NCI-H345 treated with DMSO at 0.1 percent for 48 hours (cell line): ENCODE measurements around the gene PACRG.

Source experiments
- DNase-seq: peaks from one replicate; lab custom pipeline; 2025; ENCODE audit not compliant: unreplicated experiment; lab: John Stamatoyannopoulos, UW

Gene PACRG

GRCh38 chr6:163262080-163262479, 534.3 kb downstream of the PACRG start:
- no peak for DNase-seq

GRCh38 chr6:163263196-163263595, 535.4 kb downstream of the PACRG start:
- DNase-seq = no peak

DNA sequence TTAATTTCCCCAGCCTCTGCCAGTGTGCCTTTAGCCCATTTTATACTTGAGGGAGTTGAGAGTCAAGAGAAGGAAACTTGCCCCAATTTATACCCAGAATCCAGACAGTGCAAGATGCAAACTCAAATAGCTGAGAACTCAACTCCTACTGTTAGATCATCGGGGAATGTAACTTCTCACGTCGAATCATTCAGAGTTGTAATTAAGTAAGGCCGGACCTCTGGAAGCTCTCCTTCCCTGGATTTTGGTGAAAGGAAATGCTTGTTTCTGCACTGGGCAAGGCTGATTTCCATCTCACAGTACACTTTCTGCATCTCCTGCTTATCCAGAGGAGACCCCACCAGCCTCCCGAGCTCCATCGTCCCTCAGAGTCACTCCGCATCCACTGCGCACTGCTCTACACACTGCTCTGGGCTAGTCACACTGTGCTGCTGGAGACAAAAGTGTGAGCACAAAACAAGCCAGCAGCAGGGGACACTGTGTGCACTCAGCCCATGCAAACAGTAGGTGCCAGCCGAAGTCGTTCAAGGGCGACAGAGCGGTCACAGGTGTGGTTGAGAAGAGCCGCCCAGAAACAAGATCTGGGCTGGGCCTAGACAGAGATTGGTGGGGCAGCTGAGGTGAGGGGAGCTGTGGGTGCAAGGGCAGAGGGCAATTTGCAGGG, 536.4 kb downstream of the PACRG start:
- no peak for DNase-seq

GRCh38 chr6:163264662-163265035, 536.9 kb downstream of the PACRG start:
- no peak for DNase-seq

DNA sequence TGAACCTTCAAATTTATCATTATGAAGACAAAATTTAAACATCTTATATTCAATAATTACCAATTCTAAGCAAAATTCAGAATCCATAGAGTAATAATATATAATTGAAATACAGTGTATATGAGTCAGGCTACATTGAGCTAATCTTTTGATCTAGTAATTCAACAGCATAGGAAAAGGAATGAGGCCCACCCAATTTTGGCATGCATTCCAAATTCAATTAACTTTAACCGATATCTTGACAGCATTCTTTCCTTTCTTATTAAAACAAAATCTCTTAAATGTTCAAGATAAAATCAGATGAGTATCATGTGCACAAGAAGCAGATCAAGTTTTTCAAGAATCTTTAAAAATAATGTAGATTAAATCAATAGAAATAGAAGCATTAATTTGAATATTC, 553.9 kb downstream of the PACRG start:
- DNase-seq = no peak

- DNase-seq = no peak
Observed at GRCh38 chr6:163282672-163283071, 554.9 kb downstream of the PACRG start.

DNA sequence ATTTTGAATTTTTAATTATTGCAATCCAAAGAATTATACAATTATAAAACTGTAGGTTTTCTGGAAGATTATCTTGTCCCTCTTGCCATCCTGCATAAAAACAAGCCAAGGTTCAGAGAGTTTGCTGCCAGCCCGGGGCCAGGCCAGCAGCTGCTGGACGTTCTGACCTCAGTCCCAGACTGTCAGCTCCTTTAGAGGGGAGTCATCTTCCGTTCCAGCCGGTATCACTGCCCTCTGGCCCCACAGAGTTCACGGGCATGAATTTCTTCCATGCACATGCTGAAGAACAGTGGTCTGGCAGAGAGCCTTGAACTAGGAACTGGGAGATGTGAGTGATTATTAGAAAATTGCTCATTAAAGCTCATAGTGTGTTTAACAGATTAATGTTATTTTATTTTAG, 556.4 kb downstream of the PACRG start:
- no peak for DNase-seq

GRCh38 chr6:163285691-163286090, 557.9 kb downstream of the PACRG start:
- DNase-seq = no peak

DNA sequence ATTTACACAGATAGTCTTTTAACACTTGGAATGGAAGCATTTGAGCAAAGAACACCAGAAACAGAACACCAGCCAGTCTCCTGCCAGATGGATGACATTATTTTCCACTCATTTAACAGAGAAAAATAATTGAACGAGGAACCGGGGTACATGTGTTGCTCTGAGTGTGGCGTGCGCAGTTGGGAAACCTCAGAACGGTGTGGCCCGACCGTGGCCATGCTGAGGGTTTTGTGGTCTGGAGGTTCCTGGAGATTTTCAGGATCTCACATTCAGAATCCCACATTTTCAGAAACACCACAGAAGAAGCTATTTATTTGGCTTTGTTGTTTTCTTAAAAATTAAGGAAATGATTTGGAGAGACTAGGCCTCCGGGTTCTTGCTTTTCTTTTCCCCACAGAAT, 559.9 kb downstream of the PACRG start:
- no peak for DNase-seq

DNA sequence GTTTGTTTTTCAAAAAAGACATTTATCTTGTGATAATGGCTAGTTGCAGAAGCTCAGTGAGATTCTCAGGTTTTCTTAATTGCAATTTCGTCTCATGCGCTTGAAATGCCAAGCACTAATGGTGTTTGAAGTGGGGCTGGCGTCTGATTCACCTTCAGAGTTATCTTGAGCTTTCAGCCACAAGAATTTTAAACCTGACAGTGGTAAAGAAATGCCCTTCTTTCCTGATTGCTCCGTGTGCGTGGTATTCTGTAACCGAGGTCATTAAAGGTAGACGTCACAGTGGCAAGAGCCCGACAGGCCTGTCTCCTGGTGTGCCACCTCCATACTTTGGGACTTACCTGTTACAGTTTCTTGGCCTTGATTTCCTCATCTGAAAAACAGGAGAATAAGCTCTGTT, 560.3 kb downstream of the PACRG start:
- DNase-seq = no peak

- DNase-seq = no peak
Observed at GRCh38 chr6:163288915-163289314, 561.1 kb downstream of the PACRG start.

DNA sequence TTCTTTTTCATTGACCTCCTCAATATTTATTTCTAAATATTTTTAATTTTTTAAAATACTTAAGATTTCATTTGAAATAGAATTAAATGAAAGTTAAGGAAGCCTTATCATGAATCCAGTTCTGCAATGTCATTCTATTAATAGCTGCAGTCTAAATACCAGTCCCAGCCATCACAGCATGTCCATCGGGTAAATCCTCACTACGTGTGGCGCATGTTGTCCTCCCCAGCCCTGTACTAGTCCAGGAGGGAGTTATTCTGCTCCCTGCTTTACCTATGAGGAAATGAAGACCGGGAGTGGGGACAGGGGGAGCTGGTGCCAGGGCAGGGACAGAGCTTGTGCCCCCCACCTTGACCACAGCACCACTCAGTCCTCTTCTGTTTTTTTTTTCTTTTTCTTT, 561.7 kb downstream of the PACRG start:
- DNase-seq = no peak

DNA sequence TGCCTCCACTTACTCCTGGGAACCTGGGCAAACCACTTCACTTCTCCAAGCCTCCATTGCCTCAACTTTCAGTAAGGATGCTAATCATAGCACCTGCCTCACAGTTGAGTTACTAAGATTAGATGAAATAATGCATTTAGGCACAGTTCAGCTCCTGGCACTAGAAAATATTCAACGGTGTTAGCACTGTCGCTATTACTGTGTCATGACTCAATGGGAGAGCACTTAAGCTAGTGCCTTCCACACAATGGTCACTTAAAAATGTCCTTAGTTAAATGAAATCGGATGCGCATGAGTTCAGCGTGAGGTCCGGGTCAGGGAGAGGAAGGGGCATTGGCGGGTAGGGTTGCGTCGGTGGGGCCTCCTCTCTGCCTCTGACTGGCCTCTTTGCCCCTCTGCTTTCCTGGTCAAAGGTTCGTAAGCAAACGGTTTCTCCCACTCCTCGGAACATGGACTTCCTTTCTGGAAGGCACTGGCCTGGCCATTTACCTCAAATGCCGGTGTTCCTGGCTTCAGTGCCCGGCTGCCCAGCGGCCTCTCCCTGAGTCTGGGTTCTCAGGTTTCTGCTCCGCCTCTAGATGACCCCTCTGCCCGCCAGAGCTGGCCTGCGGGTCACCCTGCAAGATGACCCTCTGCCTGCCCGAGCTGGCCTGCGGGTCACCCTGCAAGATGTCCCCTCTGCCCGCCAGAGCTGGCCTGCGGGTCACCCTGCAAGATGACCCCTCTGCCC, 562.9 kb downstream of the PACRG start:
- no peak for DNase-seq

- no peak for DNase-seq
Observed at GRCh38 chr6:163291622-163292021, 563.8 kb downstream of the PACRG start.

GRCh38 chr6:163293286-163293685, 565.5 kb downstream of the PACRG start:
- no peak for DNase-seq

- DNase-seq = no peak
Observed at GRCh38 chr6:163294734-163295133, 567.0 kb downstream of the PACRG start.

DNA sequence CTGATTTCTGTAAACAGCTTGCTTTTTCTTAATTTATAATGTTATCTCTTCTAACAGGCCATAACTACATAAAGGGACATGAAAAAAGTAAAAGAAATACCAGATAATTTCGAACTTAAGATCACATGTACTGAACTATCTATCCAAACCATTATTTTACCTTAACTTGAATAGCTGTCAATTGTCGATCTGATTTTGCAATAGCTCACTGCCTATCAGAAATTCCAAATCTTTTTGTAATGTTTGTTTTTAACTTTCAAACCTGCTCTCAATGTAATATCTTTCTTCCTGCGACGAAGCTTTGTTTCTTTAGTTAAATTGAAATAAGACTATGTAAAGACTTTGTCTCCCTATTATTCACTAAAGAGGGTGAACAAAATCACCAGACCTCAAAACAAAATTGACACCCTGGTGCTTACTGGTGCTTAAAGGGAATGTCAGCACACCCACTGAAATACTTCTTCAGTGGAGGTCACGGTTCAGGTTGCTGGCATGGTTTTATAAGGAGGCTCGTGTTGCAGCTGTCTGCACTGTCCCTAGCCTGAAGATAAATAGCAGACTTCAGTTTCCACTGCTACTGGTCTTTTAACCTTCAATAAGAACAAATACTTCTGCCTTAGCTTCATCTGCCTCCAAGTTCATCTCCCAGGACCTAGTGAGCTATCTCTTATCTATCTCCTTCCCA, 569.2 kb downstream of the PACRG start:
- DNase-seq = no peak

DNA sequence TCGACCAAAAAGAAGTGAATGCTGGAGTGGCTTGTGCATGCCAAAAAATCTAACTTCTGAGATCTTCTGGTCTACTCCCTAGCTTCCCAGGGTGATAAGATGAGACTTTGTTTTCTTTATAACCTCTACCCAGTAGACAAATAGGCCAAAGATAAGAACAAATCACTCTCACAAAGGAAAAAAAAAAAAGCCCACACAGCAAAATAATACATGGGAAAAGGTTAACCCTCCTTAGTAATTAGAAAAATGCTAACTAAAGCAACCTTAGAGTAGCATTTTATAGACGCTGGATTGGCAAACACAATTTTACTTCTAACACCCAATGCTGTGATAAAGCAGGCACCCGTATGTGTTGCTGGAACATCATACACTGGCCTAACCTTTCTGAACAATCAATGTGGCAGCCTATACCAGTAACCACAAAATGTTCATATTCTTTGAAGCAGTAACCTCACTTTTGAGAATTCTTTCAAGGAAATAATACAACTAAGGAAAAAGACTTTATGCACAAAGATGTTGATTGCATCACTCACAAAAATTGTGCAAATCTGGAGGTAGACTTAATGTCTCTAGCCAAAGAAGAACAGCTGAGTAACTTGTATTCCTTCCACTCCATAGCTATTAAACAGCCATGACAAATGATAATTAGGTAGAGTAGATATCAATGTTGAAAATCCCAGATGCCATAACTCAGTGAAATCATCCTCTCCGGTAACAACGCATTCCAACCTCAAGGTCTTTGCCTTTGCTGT, 570.5 kb downstream of the PACRG start:
- no peak for DNase-seq

DNA sequence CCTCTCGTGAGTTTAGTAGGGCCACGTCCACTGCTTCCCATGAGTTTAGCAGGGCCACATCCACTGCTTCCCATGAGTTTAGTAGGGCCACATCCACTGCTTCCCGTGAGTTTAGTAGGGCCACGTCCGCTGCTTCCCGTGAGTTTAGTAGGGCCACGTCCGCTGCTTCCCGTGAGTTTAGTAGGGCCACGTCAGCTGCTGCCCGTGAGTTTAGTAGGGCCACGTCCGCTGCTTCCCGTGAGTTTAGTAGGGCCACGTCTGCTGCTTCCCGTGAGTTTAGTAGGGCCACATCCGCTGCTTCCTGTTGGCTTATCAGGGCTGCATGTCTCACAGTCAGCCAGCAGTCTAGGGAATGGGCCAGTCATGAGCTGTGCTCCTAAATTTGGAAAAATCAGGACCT, 573.1 kb downstream of the PACRG start:
- no peak for DNase-seq

DNA sequence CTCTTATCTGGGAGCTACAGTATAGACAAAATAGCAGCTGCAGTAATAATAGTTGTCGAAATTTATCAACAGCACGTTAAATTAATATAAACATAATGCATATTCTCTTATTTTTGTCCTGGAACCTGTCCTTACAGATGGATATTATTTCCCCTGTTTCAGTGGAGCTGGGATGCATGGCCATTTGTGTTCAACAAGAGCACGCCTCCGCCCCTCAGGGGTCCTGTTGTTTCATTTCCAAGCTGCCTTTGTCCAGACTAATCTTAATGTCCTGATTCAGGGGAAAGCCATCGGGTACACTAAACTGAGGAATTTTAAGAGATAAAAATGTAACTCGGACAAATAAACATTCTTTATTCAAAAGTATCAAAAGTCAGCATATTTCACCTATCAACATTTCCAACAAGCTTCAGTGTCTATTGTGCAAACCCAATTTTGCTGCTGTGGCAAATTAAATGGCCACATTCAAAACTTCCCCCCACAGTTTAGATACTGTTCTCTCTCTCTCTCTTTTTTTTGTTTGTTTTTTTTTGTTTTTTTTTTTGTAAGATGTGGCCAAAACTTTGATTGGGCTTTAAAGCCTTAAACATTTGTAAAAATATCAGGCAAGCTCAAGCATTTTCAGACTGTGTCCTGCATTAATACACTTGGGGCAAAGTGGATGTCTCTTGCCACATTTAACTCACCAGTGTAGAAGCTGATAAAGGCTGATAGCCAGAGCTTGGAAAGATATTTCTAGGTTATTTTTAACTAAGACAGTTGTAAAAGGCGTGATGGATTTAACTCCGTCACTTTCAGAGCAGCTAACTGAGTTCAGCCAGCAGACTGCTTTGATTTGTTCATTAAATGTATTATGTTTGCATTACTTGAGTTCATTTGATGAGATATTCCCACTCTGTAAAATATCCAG, 574.2 kb downstream of the PACRG start:
- no peak for DNase-seq

GRCh38 chr6:163302747-163303146, 575.0 kb downstream of the PACRG start:
- no peak for DNase-seq
